Ishikawa (cell line): Measurements from ENCODE around the gene CGREF1.

Source experiments
- CEBPB ChIP-seq: IDR thresholded peaks from 2 replicates; pipeline ENCODE4 v1.6.1; 2012
- CREB1 ChIP-seq: IDR thresholded peaks from 2 replicates; pipeline ENCODE4 v1.6.1; 2012; ENCODE audit warnings: low read depth
- EGR1 ChIP-seq: IDR thresholded peaks from 2 replicates; pipeline ENCODE4 v1.6.1; 2012
- EP300 ChIP-seq: IDR thresholded peaks from 2 replicates; pipeline ENCODE4 v1.6.1; 2012; ENCODE audit warnings: borderline replicate concordance
- FOXM1 ChIP-seq: IDR thresholded peaks from 2 replicates; pipeline ENCODE4 v1.6.1; 2012; ENCODE audit warnings: low read depth, borderline replicate concordance
- NFIC ChIP-seq: IDR thresholded peaks from 2 replicates; pipeline ENCODE4 v1.6.1; 2012
- RAD21 ChIP-seq: IDR thresholded peaks from 2 replicates; pipeline ENCODE4 v1.6.1; 2012; ENCODE audit warnings: low read depth
- TAF1 ChIP-seq: IDR thresholded peaks from 2 replicates; pipeline ENCODE4 v1.6.1; 2012; ENCODE audit warnings: low read depth, mild to moderate bottlenecking
- TCF12 ChIP-seq: IDR thresholded peaks from 2 replicates; pipeline ENCODE4 v1.6.1; 2012; ENCODE audit warnings: low read depth
- TEAD4 ChIP-seq: IDR thresholded peaks from 2 replicates; pipeline ENCODE4 v1.6.1; 2012
- YY1 ChIP-seq: IDR thresholded peaks from 2 replicates; pipeline ENCODE4 v1.6.1; 2012; ENCODE audit warnings: low read depth
- ZBTB7A ChIP-seq: IDR thresholded peaks from 2 replicates; pipeline ENCODE4 v1.6.1; 2012; ENCODE audit warnings: low read depth
- TF ChIP-seq, protein P1 (sequence below): IDR thresholded peaks from 2 replicates; pipeline ENCODE4 v1.6.1; 2012; ENCODE audit warnings: low read depth, mild to moderate bottlenecking
- TF ChIP-seq, protein P2 (sequence below): IDR thresholded peaks from 2 replicates; pipeline ENCODE4 v1.6.1; 2012
- TF ChIP-seq, protein P3 (sequence below): IDR thresholded peaks from 2 replicates; pipeline ENCODE4 v1.6.1; 2012

Gene CGREF1

DNA sequence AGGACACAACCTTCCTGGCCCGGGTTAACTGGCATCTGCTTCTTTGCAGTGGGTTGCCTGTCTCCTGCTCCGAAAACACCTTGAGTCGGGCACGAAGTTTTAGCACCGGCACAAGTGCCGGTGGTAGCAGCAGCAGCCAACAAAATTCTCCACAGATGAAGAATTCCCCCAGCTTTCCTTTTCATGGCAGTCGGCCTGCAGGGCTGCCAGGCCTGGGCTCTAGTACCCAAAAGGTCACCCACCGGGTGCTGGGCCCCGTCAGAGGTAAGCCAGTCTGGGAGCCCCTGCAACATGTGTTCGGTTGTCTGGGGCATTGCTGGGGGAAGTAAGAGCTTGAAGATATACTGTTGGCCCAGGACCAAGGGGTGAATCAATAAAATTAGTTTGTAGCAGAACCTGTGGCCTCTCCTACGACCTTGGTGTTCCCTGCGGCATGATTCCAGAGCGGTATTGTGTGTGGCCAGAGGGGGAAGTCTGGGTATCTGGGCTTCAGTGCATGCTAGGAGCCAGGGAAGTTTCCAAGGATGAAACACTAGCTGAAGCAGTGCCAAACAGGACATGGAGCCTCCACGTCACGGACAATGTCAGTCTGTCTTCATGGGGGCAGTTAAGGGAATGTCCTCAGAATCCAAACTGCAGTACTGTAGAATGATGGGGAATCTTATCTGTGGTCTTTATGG is 59.6 kb downstream of the CGREF1 start:
- TF ChIP-seq, protein P1, sequence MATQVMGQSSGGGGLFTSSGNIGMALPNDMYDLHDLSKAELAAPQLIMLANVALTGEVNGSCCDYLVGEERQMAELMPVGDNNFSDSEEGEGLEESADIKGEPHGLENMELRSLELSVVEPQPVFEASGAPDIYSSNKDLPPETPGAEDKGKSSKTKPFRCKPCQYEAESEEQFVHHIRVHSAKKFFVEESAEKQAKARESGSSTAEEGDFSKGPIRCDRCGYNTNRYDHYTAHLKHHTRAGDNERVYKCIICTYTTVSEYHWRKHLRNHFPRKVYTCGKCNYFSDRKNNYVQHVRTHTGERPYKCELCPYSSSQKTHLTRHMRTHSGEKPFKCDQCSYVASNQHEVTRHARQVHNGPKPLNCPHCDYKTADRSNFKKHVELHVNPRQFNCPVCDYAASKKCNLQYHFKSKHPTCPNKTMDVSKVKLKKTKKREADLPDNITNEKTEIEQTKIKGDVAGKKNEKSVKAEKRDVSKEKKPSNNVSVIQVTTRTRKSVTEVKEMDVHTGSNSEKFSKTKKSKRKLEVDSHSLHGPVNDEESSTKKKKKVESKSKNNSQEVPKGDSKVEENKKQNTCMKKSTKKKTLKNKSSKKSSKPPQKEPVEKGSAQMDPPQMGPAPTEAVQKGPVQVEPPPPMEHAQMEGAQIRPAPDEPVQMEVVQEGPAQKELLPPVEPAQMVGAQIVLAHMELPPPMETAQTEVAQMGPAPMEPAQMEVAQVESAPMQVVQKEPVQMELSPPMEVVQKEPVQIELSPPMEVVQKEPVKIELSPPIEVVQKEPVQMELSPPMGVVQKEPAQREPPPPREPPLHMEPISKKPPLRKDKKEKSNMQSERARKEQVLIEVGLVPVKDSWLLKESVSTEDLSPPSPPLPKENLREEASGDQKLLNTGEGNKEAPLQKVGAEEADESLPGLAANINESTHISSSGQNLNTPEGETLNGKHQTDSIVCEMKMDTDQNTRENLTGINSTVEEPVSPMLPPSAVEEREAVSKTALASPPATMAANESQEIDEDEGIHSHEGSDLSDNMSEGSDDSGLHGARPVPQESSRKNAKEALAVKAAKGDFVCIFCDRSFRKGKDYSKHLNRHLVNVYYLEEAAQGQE: no peak
- TF ChIP-seq RAD21: no peak

DNA sequence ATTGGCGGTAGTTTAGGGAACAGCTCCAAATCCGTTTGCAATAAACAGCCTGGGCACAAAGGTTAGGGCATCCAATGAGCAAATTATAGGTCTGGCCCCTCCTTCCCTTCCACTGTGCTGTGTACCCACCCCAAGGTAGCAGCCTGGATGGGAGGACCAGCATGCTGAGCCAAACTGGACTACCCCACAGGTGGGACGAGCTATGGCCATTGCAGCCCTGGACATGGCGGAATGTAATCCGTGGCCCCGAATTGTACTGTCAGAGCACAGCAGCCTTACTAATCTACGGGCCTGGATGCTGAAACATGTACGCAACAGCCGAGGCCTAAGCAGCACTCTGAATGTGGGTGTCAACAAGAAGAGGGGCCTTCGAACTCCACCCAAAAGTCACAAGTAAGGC is 60.7 kb downstream of the CGREF1 start:
- no peak for TF ChIP-seq ZBTB7A
- TF ChIP-seq YY1: no peak
- no peak for TF ChIP-seq TAF1
- TF ChIP-seq, protein P2, sequence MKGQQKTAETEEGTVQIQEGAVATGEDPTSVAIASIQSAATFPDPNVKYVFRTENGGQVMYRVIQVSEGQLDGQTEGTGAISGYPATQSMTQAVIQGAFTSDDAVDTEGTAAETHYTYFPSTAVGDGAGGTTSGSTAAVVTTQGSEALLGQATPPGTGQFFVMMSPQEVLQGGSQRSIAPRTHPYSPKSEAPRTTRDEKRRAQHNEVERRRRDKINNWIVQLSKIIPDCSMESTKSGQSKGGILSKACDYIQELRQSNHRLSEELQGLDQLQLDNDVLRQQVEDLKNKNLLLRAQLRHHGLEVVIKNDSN: no peak
- TF ChIP-seq, protein P3, sequence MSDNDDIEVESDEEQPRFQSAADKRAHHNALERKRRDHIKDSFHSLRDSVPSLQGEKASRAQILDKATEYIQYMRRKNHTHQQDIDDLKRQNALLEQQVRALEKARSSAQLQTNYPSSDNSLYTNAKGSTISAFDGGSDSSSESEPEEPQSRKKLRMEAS: no peak
- TF ChIP-seq EGR1: no peak
- TF ChIP-seq RAD21: no peak
- no peak for TF ChIP-seq EP300
- TF ChIP-seq CEBPB: no peak

DNA sequence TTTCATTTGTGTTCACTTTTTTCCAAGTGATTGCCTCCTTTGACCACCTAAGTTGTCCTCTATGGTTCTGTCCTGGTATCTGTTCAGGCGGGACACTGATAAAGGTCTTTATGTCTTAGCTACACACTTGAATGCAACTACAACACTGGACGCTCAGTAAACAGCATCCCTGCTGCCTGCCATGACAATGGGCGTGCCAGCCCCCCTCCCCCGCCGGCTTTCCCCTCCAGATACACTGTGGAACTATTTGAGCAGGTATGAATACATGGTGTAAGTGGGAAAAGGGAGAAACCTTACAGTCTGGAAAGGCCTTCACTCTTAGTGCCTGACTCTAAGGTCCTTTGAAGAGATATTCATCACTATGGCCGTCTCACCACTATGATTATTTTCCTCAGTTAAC is 61.7 kb downstream of the CGREF1 start:
- TF ChIP-seq, protein P3: no peak

DNA sequence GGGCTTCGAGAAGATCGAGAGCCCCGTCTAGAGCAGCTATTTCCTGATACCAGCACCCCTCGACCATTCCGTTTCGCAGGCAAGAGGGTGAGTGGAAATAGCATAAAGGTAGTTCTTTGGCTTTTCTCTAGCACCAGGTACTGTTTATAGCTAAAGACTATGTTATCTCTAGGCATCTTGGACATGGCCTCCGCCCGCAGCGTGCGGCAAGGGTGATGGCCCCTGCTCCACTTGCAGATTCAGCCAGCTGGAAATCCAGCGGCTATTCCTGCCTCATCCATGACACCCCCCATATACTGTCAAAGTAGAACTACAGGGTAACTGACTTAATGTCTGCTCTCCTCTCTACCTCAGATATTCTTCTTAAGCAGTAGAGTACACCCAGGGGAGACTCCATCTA is 64.2 kb downstream of the CGREF1 start:
- no peak for TF ChIP-seq YY1
- no peak for TF ChIP-seq TCF12
- TF ChIP-seq CREB1: no peak
- TF ChIP-seq TEAD4: no peak
- TF ChIP-seq, protein P1: no peak
- TF ChIP-seq, protein P2: no peak
- TF ChIP-seq EGR1: no peak
- TF ChIP-seq ZBTB7A: no peak
- TF ChIP-seq, protein P3: no peak
- no peak for TF ChIP-seq EP300
- no peak for TF ChIP-seq RAD21
- no peak for TF ChIP-seq CEBPB
- TF ChIP-seq TAF1: no peak
- TF ChIP-seq NFIC: no peak
- TF ChIP-seq FOXM1: no peak

DNA sequence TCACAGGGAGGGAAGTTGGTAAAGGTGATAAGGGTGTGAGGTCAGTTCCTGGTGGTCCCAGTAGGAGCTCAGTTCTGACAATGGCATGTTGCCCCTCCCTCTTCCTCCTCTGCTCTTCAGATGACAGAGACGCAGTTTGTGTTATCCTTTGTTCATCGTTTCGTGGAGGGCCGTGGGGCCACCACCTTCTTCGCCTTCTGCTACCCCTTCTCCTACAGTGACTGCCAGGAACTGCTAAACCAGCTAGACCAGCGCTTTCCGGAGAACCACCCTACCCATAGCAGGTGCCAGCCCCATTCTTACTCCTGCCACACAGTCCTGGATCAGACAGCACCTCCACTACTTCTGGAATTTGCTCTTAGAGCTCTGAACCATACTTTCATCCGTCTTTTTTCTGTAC is 65.2 kb downstream of the CGREF1 start:
- no peak for TF ChIP-seq RAD21
- no peak for TF ChIP-seq ZBTB7A
- TF ChIP-seq FOXM1: no peak
- TF ChIP-seq TAF1: no peak
- TF ChIP-seq TEAD4: no peak
- TF ChIP-seq, protein P1: no peak
- TF ChIP-seq, protein P3: no peak
- TF ChIP-seq EGR1: no peak
- TF ChIP-seq CEBPB: no peak
- no peak for TF ChIP-seq TCF12
- TF ChIP-seq CREB1: no peak
- TF ChIP-seq, protein P2: no peak
- no peak for TF ChIP-seq YY1
- TF ChIP-seq EP300: no peak
